Hypothalamus (tissue), 51 donors: ENCODE measurements around the gene FIBIN.

Experiments used
- DNase-seq, 51 donors: peaks; one replicate each; lab custom pipeline; 2025; lab: John Stamatoyannopoulos, UW

The FIBIN gene

DNA sequence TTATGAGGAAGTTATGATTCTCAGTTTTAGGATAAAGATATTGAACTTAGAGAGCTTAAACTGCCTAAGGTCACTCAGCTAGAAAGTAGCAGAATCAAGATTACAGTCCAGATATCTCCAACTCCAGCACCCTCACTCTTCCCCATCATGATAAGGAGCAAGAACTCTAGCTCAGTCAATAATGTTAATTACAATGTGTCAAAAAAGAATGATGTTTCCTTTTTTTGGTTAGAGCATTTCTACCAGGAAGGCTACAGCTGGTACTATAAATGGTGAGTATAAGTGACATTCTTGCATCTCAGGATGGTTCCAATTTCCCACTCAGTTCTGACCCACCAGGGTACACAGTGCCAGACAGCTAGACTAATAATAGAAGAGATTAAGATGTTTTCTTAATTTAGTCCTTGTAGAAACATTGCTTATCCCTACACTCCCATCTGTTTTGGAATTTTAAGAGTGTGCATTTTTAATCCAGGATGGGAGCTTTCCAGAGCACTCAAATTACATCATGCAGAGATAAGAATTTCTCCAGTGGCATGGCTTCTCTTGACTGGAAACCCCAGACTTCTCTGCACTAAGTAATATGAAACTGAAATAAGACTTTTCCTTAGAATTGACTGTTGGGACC, 25.1 kb downstream of the FIBIN start:
- no peak for DNase-seq

DNA sequence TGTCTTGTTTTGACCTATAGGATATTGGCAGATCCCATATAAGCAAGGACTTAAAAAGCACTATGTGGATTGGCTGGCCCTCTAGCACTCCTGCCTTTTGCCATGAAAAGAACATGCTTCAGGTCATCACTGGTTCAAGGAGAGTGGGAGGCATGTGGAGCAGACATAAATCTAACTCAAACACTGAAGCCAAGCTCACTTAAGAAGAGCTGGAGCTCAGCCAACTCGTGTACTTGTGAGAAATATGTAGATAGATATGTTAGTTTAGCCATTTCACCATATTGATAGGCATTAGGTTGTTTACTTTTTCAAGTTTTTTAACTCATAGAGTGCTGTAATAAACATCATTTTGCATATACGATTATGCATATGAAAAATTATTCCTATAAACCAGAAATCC, 26.8 kb downstream of the FIBIN start:
- no peak for DNase-seq

DNA sequence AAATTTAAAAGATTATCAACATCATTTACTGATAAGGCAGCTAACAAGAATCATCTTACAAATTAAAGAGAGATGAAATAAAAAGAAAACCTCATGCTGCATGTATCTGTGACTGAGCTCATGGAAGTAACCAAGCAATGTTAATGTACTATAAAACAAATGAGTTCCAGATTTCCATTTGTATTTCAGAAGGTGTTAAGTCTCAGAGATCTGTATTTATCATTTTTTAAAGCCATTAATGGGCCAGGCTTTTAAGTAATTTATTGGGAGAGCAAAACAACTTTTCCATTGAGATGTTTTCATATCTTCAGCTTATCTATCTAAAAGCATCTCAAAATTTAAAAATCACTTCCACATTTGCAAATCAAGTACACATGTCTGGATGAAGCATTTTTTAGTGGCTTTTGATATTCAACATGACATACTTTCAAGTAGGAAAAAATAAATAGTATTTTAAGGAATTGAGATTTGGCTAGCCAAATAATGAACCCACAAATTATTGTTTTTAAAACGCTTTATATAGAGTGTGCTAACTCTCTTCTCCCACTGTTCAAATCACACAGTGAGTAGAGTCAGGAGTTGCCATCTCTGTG, 28.8 kb downstream of the FIBIN start:
- no peak for DNase-seq

DNA sequence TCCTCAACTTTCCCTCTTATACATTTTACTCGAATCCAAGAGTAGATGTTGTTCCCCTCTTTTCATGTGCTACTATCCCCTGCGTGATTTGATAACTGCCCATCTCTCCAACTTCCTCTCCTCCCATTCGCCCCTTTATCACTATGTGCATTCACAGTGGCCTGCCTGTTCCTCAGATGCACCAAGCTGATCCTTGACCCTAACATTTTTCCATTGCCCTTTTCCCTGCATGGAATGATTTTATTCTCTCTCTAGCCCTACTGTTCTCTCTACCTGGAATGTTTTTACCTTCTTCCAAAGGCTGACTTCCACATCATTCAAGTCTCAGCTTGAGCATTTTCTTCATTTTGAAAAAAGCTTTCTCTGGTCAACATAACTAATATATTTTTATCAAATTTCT, 31.0 kb downstream of the FIBIN start:
- DNase-seq, result no peak

DNA sequence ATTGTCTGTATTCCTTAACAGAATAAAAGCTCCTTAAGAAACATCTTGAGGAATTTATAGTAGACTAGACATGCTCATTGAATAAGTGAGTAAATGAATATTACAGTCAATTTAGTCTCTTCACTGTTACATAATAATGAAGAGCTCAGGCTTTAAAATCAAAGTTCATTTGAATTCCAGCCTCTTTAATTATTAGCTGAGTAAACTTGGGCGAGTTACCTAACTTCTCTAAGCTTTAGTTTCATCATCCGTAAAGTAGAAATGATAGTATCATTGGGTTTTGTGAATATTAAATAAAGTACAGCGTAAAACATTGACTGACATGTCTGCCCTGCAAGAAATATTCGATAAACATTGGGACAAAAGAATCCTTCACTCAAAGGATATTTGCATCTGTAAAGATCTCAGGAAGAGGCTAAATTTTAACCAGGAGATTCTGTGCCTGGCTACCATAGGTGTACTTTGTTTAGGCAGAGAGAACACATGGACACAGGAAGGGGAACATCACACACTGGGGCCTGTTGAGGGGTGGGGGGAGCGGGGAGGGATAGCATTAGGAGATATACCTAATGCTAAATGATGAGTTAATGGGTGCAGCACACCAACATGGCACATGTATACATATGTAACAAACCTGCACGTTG, 31.5 kb downstream of the FIBIN start:
- no peak for DNase-seq

DNA sequence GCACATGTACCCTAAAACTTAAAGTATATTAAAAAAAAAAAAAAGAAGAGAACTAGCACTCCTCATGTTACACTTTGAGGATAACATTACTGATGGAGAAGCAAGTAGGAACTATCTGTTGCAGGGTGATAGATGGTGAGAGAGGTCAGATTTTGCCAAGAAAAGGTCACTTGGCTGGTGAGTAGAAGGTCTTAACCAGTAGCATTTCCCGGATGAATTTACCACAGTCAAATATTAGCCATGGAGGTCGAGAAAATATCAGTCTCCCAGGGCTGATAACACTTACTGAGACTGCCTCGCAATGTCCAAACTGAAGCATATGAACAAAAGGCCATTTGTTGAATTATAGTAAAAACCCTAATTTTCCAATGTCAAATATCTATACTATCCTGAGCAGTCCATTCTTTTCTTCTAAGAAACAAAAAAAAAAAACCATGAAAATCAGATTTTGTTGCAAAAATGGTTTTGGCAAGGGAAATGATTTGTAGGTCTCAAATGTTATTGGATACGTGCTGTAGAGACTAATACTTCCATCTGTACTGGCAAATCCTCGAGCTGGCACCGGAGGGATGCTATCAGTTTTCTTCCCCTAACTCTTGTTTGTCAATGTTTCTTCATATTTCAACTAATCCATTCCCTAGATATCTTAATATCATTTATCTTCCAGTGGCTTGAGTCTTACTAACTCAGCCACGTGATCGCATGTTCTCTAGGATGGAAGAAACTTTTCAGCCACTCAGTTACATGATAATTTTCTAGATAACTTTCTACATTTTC, 32.2 kb downstream of the FIBIN start:
- DNase-seq, result no peak

DNA sequence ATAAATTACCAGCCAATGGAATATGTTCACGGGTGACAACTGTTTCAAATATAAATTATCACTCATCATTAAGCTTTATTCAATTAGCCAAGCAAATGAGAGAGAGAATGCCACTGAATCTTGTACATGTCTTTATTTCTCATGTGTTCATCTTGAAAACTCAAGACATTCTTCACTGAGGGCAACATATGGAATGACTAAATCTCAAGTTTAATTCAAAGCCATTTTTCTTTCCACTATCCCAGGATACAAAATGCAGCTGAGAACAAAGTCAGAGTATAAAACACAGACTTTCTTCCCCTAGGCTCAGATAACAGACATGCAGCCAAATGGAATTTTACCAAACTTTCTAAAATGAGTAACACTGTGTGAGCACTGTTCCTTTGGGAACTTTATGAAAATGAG, 34.7 kb downstream of the FIBIN start:
- DNase-seq, result no peak

DNA sequence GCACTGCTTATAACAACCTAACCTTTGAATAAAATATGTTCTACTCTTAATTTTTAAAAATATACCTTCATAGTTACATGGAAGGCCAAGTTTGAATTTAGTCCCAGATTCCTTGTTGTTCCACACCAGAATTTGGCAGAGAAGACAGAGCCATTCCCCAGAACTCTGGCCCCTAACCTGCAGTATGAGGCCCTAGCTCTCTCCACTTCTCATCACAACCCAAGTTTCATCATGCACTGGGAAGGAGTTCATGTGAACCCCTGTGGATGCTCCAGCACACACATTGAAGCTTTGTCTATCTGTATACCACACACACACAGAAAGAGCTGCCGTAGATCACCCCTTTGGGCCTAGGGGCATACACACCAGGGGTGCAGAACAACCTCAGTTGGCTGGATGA, 36.1 kb downstream of the FIBIN start:
- no peak for DNase-seq

DNA sequence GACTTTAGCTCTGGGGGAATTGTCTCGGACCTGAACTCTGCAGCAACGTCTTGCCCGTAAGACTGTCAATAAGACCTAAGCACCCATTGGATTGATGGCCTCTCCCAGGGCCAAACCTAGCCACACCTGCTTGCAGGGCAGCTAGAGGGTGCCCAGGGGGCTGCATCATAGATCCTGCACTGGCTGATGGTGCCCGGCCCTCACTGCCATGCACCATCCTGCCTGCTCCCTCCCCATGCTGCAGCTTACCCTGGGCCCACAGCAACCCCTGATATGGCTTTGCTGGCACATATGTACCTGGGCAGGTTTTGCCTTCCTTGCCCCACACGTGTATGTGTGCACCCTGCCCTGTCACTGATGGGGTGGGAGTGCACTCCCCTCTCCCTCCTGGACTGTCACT, 37.8 kb downstream of the FIBIN start:
- DNase-seq, result no peak

DNA sequence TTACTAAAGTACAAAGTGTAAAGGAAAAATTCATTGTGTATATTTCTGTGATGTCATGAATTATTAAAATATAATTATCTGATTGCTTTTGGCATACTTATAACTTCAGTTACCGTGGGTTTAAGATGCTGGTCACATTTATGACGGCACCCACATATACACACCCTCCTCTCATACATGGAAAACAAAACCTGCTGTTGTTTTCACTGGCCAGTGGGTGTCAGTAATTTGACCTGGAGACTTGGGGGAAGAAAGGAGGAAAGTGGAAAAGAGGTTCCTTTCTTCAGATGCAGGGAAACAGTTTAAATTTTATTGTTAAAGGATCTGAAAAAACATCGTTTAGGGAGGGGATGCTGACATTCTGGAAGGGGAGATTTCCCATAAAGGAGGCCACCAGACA, 46.0 kb downstream of the FIBIN start:
- DNase-seq, result no peak

DNA sequence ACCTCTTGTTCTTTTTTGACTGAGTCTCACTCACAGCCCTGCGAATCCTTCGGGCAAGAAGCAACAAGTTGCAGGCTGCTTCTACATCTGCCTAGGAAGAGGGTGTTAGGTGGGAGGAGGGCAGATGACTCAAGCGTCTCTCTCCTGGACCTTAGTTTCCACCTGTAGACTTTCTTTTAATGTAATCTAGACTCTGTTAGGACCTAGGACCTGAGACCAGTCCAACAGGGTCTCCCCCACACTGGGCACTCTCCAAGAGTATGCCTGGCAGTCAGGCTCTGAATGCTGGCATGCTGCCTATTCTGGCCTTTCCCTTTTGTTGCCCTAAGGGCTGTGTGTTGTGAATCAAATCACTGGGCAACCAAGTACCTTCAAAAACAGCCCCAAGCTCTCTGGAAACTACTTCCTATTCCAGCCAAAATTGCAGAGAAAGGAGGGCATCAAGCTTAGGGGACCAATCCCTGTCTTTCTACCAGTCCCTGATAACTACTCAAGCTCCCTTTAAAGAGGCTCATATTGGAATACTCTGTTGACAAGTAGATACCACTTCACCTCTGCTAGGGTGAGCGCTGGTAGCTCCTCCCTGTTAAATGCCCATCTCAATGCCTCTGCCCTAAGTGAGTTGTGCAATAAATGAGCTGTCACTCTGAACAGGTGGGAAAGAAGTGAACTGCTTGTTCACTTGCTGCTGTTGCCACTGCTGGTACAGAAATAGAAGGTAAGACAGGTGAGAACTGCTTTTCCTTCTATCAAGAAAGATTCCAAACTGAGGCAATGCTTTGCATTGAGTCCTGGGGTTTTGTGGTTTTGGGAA, 46.6 kb downstream of the FIBIN start, which contains the start of gene BBOX1:
Gene BBOX1, plus strand, starts transcription at position 514 of the 814 bp plus-strand sequence. CDS start 14,616 bp downstream, outside the sequence.
- DNase-seq, result peak in 39 of 51 donors; percentile 2 to 78 (median 47)

DNA sequence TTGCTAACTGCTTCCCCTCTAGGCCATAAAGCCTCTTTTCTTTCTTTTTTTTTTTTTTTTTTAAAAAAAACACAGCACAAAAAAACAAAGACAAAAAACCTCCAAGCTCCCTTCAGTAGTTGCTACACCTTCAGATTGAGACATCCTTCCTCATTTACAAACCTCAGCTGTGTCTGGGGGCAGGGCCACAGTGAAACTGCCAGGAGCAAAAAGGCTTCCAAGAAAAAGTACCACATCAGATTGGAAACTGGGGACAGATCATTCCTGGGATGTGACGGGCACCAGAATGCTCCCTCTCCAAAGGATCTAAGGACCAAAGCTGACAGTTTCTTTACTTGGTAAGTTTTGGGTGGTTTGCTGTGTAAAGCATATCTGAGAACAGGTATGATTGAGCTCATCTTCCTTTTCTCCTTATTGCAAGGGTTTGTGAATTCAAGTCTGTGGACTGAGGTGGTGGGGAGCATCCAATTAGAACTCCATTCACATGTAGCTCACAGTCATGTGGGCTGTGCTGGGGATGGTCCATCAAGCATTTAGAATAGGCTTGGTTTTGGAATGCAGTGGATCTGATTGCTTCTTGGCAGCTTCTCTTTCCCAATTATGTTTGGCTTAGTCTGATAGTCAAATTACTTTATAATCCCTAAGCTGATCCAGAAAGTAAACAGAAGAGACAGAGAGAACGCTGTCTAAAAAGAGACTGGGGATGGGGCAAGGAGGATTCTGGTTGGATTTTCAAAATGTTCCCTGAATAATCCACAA, 47.4 kb downstream of the FIBIN start:
- peak in 23 of 51 donors; percentile 2 to 51 (median 20) for DNase-seq
